IMR-90 (cell line): ENCODE measurements around the gene ARMC9. TPM values are rescaled to one million over a fixed set of nuclear protein-coding genes. Genes with fewer than 3 reads are reported as not detected.

ENCODE experiments used
- ATAC-seq: fragments of 200-7000 bp; cut with Tn5 transposase; 2 replicates; pipeline ENCODE4 v1.9.1; 2020; ENCODE audit warnings: low read depth, mild to moderate bottlenecking, moderate library complexity
- BruUV-seq: library from RNA; stranded (reverse); fragments of 400-500 nt; replicated peaks from 2 replicates; lab custom pipeline; 2021; lab: Mats Ljungman, UMichigan
- CTCF ChIA-PET: fragments of 300-600 bp; formaldehyde crosslinking; extraction: SDS; loops from one replicate; lab custom pipeline; 2021; ENCODE audit warnings: antibody characterized with exemption; lab: Yijun Ruan, JAX
- POLR2A ChIA-PET: fragments of 300-600 bp; sonication (Branson Sonifier 250); formaldehyde crosslinking; loops from one replicate; lab custom pipeline; 2022; ENCODE audit warnings: antibody characterized with exemption; ENCODE audit not compliant: unreplicated experiment; lab: Charles Lee
- DNase-seq: peaks from one replicate; pipeline ENCODE4 v3.0.0; 2013
- H2AFZ ChIP-seq: replicated peaks from 2 replicates; pipeline ENCODE3; 2013; ENCODE audit warnings: low read length, mild to moderate bottlenecking; ENCODE audit not compliant: poor library complexity
- H2AK5ac ChIP-seq: 2 replicates; pipeline ENCODE4 v1.6.1; 2013; ENCODE audit warnings: low read depth, low read length, inconsistent platforms
- H2AK9ac ChIP-seq: replicated peaks from 2 replicates; pipeline ENCODE3; 2013; ENCODE audit warnings: mild to moderate bottlenecking, low read depth, low read length, moderate library complexity; ENCODE audit not compliant: poor library complexity
- H2BK120ac ChIP-seq: 2 replicates; pipeline ENCODE4 v1.6.1; 2013; ENCODE audit warnings: low read depth, low read length, inconsistent platforms
- H2BK15ac ChIP-seq: 3 replicates; pipeline ENCODE4 v1.6.1; 2013; ENCODE audit warnings: low read depth, low read length, inconsistent platforms
- H2BK20ac ChIP-seq: 2 replicates; pipeline ENCODE4 v1.6.1; 2013; ENCODE audit warnings: low read depth, mild to moderate bottlenecking, inconsistent platforms, low read length, moderate library complexity
- H2BK5ac ChIP-seq: 2 replicates; pipeline ENCODE4 v1.6.1; 2013; ENCODE audit warnings: mild to moderate bottlenecking, low read depth, low read length, inconsistent platforms; ENCODE audit not compliant: poor library complexity, severe bottlenecking
- H3K14ac ChIP-seq: replicated peaks from 2 replicates; pipeline ENCODE4 v1.6.1; 2013; ENCODE audit warnings: low read depth, low read length, inconsistent platforms
- H3K18ac ChIP-seq: 2 replicates; pipeline ENCODE4 v1.6.1; 2013; ENCODE audit warnings: low read depth, low read length, control low read depth
- H3K23ac ChIP-seq: 2 replicates; pipeline ENCODE4 v1.6.1; 2013; ENCODE audit warnings: low read depth, low read length, inconsistent platforms
- H3K27ac ChIP-seq: 2 replicates; pipeline ENCODE4 v1.5.1; 2013; ENCODE audit warnings: mild to moderate bottlenecking, control low read depth, low read length; ENCODE audit not compliant: insufficient read depth
- H3K27me3 ChIP-seq: 2 replicates; pipeline ENCODE4 v1.6.1; 2013; ENCODE audit warnings: low read length; ENCODE audit not compliant: control insufficient read depth, insufficient read depth
- H3K36me3 ChIP-seq: 2 replicates; pipeline ENCODE4 v1.6.1; 2013; ENCODE audit warnings: low read length, mixed read lengths; ENCODE audit not compliant: control insufficient read depth, insufficient read depth
- H3K4ac ChIP-seq: 2 replicates; pipeline ENCODE4 v1.6.1; 2013; ENCODE audit warnings: low read depth, low read length, inconsistent platforms
- H3K4me1 ChIP-seq: 2 replicates; pipeline ENCODE4 v1.6.1; 2013; ENCODE audit warnings: low read length, mixed read lengths; ENCODE audit not compliant: control insufficient read depth, insufficient read depth
- H3K4me2 ChIP-seq: 2 replicates; pipeline ENCODE4 v1.6.1; 2013; ENCODE audit warnings: low read depth, mild to moderate bottlenecking, control low read depth, low read length, moderate library complexity
- H3K4me3 ChIP-seq: 2 replicates; pipeline ENCODE4 v1.5.1; 2013; ENCODE audit warnings: low read depth, mild to moderate bottlenecking, control low read depth, low read length, moderate library complexity; ENCODE audit not compliant: insufficient read depth
- H3K56ac ChIP-seq: 2 replicates; pipeline ENCODE4 v1.6.1; 2013; ENCODE audit warnings: low read length, inconsistent platforms; ENCODE audit not compliant: insufficient read depth; ENCODE audit errors: extremely low read depth
- H3K79me1 ChIP-seq, 2 experiments: 2 replicates each; pipeline ENCODE4 v1.6.1; 2013; ENCODE audit warnings: low read length in 2 of 2, inconsistent platforms in 1 of 2, low read depth in 1 of 2
- H3K9ac ChIP-seq: 2 replicates; pipeline ENCODE4 v1.6.1; 2013; ENCODE audit warnings: low read depth, low read length, control low read depth
- H3K9me1 ChIP-seq: 2 replicates; pipeline ENCODE4 v1.6.1; 2013; ENCODE audit warnings: low read length, inconsistent platforms; ENCODE audit not compliant: insufficient read depth
- H3K9me3 ChIP-seq: 2 replicates; pipeline ENCODE4 v1.6.1; 2013; ENCODE audit warnings: low read length; ENCODE audit not compliant: control insufficient read depth, insufficient read depth
- H4K20me1 ChIP-seq: 2 replicates; pipeline ENCODE4 v1.6.1; 2013; ENCODE audit warnings: low read length, inconsistent platforms; ENCODE audit not compliant: insufficient read depth
- H4K5ac ChIP-seq: 2 replicates; pipeline ENCODE4 v1.6.1; 2013; ENCODE audit warnings: mild to moderate bottlenecking, low read depth, low read length, control low read depth
- H4K8ac ChIP-seq, 2 experiments: 2 replicates each; pipeline ENCODE4 v1.6.1; 2013; ENCODE audit warnings: low read depth in 2 of 2, low read length in 2 of 2, control low read depth in 1 of 2, inconsistent platforms in 1 of 2
- H4K91ac ChIP-seq: 2 replicates; pipeline ENCODE4 v1.6.1; 2013; ENCODE audit warnings: low read depth, low read length, inconsistent platforms; ENCODE audit not compliant: insufficient read depth
- BHLHE40 ChIP-seq: fragments of 150-350 bp; IDR thresholded peaks from 2 replicates; pipeline ENCODE4 v1.6.1; 2016; ENCODE audit warnings: mild to moderate bottlenecking, low read depth, low read length
- CEBPB ChIP-seq: IDR thresholded peaks from 2 replicates; pipeline ENCODE4 v1.6.1; 2012; ENCODE audit warnings: low read depth, low read length, improper control_type of control experiment
- CHD1 ChIP-seq: IDR thresholded peaks from 2 replicates; pipeline ENCODE4 v1.6.1; 2012; ENCODE audit warnings: low read depth, low read length, improper control_type of control experiment
- ELK1 ChIP-seq: fragments of 150-350 bp; IDR thresholded peaks from 2 replicates; pipeline ENCODE4 v1.6.1; 2016; ENCODE audit warnings: low read depth, mild to moderate bottlenecking, low read length, moderate library complexity, borderline replicate concordance
- FOS ChIP-seq: fragments of 150-350 bp; IDR thresholded peaks from 2 replicates; pipeline ENCODE4 v1.6.1; 2016; ENCODE audit warnings: low read depth, low read length
- MAFK ChIP-seq: IDR thresholded peaks from 2 replicates; pipeline ENCODE4 v1.6.1; 2012; ENCODE audit warnings: low read depth, low read length, improper control_type of control experiment
- MAZ ChIP-seq: IDR thresholded peaks from 2 replicates; pipeline ENCODE4 v1.6.1; 2012; ENCODE audit warnings: low read depth, mild to moderate bottlenecking, low read length, improper control_type of control experiment, moderate library complexity, borderline replicate concordance
- MXI1 ChIP-seq: IDR thresholded peaks from 2 replicates; pipeline ENCODE4 v1.6.1; 2012; ENCODE audit warnings: low read depth, mild to moderate bottlenecking, low read length, moderate library complexity, borderline replicate concordance
- POLR2A ChIP-seq: IDR thresholded peaks from 2 replicates; pipeline ENCODE4 v1.6.1; 2012; ENCODE audit warnings: mild to moderate bottlenecking, low read depth, low read length
- RAD21 ChIP-seq: IDR thresholded peaks from 2 replicates; pipeline ENCODE4 v1.6.1; 2012; ENCODE audit warnings: low read length, improper control_type of control experiment
- RCOR1 ChIP-seq: IDR thresholded peaks from 2 replicates; pipeline ENCODE4 v1.6.1; 2012; ENCODE audit warnings: mild to moderate bottlenecking, low read length, improper control_type of control experiment; ENCODE audit not compliant: insufficient replicate concordance
- RFX5 ChIP-seq: IDR thresholded peaks from 2 replicates; pipeline ENCODE4 v1.8.0; 2012; ENCODE audit warnings: low read depth, mild to moderate bottlenecking, low read length, moderate library complexity
- SMC3 ChIP-seq: fragments of 150-350 bp; IDR thresholded peaks from 2 replicates; pipeline ENCODE4 v1.6.1; 2016; ENCODE audit warnings: low read depth, mild to moderate bottlenecking, antibody characterized with exemption, low read length, moderate library complexity
- USF2 ChIP-seq: fragments of 150-350 bp; IDR thresholded peaks from 2 replicates; pipeline ENCODE4 v1.6.1; 2017; ENCODE audit warnings: mild to moderate bottlenecking, antibody characterized with exemption, low read length, low read depth
- WGBS, 2 experiments: methylation state at CpG; one replicate each; pipeline versions ENCODE4 v1.1.5 to v1.1.7; 2013; ENCODE audit warnings: missing lambda C conversion rate in 2 of 2; ENCODE audit not compliant: insufficient read length in 1 of 2; ENCODE audit errors: extremely low coverage in 2 of 2; 5-methylcytosine and 5-hydroxymethylcytosine counted together
- dilution Hi-C: fragments of 300-500 bp; cut with HindIII; formaldehyde crosslinking; loops from one replicate; pipeline ENCODE4 v1.14.3; 2018; ENCODE audit warnings: low sequenced_read_pairs; ENCODE audit not compliant: unreplicated experiment
- in situ Hi-C: fragments of 300-500 bp; cut with MboI; formaldehyde crosslinking; loops from 3 replicates; pipeline ENCODE4 v1.14.3; 2019; ENCODE audit warnings: low sequenced_read_pairs, inconsistent platforms, mixed read lengths
- intact Hi-C: fragments of 100-400 bp; cut with micrococcal nuclease; formaldehyde crosslinking; loops from 2 replicates; pipeline ENCODE4 v1.10.0; 2022
- polyA plus RNA-seq, 3 experiments: library from polyadenylated mRNA; depleted of rRNA; stranded (reverse); fragments of >200 nt; gene quantifications; 2 replicates each; pipeline ENCODE4 v1.2.3, GENCODE V29; 2012; ENCODE audit warnings: low replicate concordance in 1 of 3
- total RNA-seq: library from RNA; depleted of rRNA; stranded (reverse); fragments of >200 nt; gene quantifications from 2 replicates; pipeline ENCODE4 v1.2.3, GENCODE V29; 2012

ARMC9 gene
- total and polyA plus RNA-seq, 2 of the 4 experiments (the other 2 are of a cell fraction), result 36.0 to 46.6 TPM

- TF ChIP-seq USF2 (no peak), POLR2A (no peak), RAD21 (no peak), RCOR1 (no peak)
Observed at GRCh38 chr2:231272991-231273390, 74.6 kb downstream of the ARMC9 start (continued).

GRCh38 chr2:231276987-231277386 is 78.6 kb downstream of the ARMC9 start:
- Histone ChIP-seq H3K27me3 (no peaks in the 10 kb centered on the region), H4K20me1 (no peaks in the 10 kb centered on the region), H4K5ac (no peak overlapping the region), H2BK120ac (no peak overlapping the region), H2AK9ac (no peak overlapping the region), H3K56ac (no peak overlapping the region), H2BK20ac (no peak overlapping the region), H3K4ac (no peak overlapping the region), H4K8ac (no peak overlapping the region), H3K27ac (no peak overlapping the region), H3K9me3 (no peaks in the 10 kb centered on the region), H2AK5ac (no peak overlapping the region), H3K9me1 (peaks cover 17% of the 10 kb centered on the region), H3K79me1 (peaks cover 0 to 5% of the 10 kb centered on the region in 2 experiments; a peak in 2 of 4 replicates), H3K36me3 (peaks cover 52% of the 10 kb centered on the region), H3K9ac (no peak overlapping the region), H3K23ac (no peak overlapping the region), H3K4me1 (no peaks in the 10 kb centered on the region), H2BK5ac (no peak overlapping the region), H3K4me3 (no peak overlapping the region), H2AFZ (no peak overlapping the region), H4K91ac (no peak overlapping the region), H3K4me2 (no peak overlapping the region), H3K18ac (no peak overlapping the region), H2BK15ac (no peak overlapping the region), H3K14ac (no peak overlapping the region)
- BruUV-seq, result no TSS peak
- no CpG with 5 or more reads among the region's 2 CpGs for WGBS, 2 experiments
- CTCF ChIA-PET, result interaction anchor here (1.0 kb wide), 1 partner anchor 13 kb away, joined by 3 read pairs; no protein-coding TSS in a partner anchor
- POLR2A ChIA-PET, result no interaction called here
- DNase-seq (no peak), ATAC-seq (no peak)
- in situ Hi-C loops (no loop called here), dilution Hi-C loops (no loop called here), intact Hi-C loops (no loop called here)
- no peak for TF ChIP-seq SMC3
- TF ChIP-seq MAFK, result no peak
- TF ChIP-seq MXI1, result no peak
- TF ChIP-seq RCOR1, result no peak
- TF ChIP-seq RAD21, result no peak
- no peak for TF ChIP-seq FOS
- TF ChIP-seq MAZ, result no peak
- TF ChIP-seq CHD1, result no peak
- TF ChIP-seq POLR2A, result no peak
- no peak for TF ChIP-seq BHLHE40
- no peak for TF ChIP-seq RFX5
- TF ChIP-seq ELK1, result no peak
- no peak for TF ChIP-seq CEBPB
- no peak for TF ChIP-seq USF2
